HPDE6-E6E7 (cell line): ENCODE data around the gene HAAO.

ENCODE experiments used
- DNase-seq: peaks from one replicate; pipeline ENCODE4 v3.0.0; 2011; ENCODE audit warnings: missing footprints; ENCODE audit errors: extremely low spot score

The HAAO gene

GRCh38 chr2:42767899-42768705 lies 24.3 kb downstream of the HAAO start:
- no peak for DNase-seq

GRCh38 chr2:42767080-42767898 lies 25.1 kb downstream of the HAAO start:
- no peak for DNase-seq

- DNase-seq, result no peak
These were observed 26.7 kb downstream of the HAAO start for GRCh38 chr2:42765686-42766085.

DNA sequence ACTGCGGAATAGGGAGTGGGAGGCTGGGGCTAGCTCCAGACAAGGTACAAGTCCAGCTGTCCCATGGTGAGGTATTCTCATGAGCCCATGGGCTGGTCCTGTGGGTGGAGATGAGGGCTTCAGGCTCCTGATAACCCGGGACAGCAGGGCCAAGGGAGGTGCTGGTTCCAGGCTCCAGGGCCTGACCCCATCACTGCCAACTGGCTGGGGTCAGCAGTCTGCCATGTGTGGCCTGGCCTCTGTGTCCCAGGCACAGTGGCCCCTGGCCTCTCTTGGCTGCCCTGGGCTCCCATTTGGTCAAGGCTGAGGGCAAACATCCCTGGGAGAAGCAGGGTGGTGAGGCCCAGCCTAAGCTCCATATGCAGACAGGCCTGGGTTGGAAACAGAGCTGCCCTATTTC lies 27.5 kb downstream of the HAAO start:
- no peak for DNase-seq

DNA sequence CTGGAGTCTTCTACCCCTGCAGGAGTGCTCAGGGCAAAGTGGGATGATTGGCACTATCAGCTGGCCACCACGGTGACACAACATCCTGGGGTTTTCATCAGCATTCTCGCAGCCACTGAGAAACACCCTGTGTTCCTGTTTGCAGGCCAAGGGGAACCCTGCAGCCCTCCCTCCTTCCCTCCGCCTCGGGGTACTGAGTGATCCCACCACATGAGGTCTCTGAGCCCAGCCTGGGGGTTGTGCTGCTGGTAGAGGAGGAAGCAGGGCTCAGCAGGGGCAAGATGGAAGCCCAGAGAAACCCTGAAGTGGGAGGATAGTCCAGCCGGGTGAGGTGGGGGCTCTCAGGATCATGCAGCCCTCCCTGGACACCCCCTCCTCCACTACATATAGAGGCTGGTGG lies 28.3 kb downstream of the HAAO start, which contains the start of gene OXER1:
Gene OXER1, minus strand, starts transcription at position 40 of the 400 bp plus-strand sequence. CDS start 73 bp downstream, outside the sequence.
- no peak for DNase-seq

DNA sequence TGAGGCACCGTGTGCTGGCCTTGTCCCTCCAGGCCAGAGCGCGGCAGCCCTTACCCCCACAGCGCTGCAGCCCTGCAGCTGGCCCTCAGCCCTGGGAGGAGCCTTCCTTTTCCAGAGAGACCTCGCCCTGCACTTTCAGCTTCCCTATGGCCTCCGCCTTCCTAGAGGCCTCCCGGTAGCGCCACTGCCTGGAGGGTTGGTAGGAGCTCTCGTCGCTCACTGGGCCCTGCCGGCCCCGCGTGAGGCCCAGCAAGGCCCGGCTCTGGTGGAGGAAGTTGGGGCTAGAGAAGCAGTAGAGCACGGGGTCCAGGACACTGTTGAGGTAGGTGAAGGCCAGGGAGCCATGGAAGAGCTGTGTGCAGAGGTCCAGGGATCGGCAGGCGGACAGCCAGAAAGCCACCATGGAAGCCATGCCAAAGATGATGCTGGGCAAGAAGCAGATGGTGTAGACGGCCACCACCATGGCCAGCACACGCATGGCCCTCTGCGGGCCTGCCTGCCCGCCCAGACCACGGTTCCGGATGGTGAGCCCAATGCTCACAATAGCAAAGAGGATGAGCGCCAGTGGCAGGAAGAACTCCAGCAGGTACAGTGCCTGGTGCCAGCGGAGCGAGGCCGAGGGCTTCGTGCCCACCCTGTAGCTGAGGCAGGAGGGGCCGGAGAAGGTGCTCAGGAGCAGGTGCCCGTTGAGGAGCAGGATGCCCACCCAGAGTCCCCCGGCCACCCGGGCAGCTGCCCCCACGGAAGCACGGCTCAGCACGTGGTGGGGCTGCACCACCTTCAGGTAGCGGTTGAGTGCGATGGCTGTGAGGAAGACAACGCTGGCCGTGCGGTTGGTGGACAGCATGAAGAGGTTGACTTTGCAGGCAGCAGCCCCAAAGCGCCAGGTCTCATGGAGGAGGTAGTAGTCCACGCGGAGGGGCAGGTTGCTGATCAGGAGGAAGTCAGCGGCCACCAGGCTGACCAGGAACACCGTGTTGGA lies 29.3 kb downstream of the HAAO start:
- no peak for DNase-seq

- DNase-seq, result no peak
These were observed 30.2 kb downstream of the HAAO start for GRCh38 chr2:42762155-42762554.

DNA sequence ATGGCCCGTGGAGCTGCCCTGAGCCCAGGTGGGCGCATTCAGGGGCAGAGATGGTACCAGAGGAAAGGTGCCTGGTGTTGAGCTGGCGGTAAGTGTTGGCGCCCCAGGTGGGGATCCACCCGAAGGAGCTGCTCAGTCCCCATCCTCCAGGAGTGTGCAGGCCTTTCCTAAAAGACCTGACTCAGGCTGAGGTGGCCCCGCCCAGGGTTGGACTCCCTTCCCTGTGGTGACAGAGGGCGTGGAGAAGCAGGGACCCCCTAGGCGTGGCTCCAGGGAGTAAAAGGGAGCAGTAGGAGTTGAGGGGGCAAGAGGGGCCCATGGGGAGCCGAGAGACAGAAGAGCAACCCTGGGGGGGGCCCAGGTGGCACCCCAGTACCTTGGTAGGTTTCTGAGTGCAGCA lies 30.8 kb downstream of the HAAO start:
- no peak for DNase-seq

- no peak for DNase-seq
These were observed 33.6 kb downstream of the HAAO start for GRCh38 chr2:42758751-42759150.

DNA sequence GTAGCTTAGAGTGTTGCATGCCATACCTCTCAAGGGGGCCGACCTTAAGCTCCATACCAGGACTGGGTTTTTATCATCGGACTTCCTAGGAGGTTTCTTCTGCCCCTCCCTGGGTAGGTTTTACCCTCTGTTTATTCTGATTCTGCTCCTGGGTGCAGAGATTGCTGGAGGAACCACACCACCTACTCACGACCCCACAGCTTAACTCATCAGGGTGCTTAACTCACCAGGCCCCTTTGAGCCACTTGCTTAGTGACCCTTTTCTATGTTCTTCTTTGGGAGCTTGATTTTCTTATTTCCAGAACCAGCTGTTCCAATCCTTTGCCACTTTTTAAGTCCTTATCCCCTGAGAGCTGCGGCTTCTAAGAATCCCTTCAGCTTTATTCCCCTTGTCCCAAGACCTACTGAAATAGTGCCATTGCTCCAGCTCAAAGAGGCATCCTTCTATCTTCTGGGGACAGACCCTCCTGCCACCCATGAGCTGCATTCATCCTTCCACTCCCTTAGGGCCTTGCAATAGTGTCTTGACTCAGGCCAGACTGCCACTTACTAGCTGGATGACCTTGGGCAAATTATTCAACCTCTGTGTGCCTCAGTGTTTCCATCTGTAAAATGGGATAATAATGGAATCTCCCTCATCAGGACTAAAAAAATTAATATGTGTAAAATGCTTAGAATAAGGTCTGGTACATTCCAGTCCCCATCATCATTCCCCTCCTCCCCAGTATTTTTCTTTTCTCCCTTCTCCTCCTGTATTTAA lies 34.2 kb downstream of the HAAO start:
- no peak for DNase-seq

GRCh38 chr2:42756966-42757513 lies 35.3 kb downstream of the HAAO start:
- no peak for DNase-seq

- no peak for DNase-seq
These were observed 36.1 kb downstream of the HAAO start for GRCh38 chr2:42756150-42756775.

DNA sequence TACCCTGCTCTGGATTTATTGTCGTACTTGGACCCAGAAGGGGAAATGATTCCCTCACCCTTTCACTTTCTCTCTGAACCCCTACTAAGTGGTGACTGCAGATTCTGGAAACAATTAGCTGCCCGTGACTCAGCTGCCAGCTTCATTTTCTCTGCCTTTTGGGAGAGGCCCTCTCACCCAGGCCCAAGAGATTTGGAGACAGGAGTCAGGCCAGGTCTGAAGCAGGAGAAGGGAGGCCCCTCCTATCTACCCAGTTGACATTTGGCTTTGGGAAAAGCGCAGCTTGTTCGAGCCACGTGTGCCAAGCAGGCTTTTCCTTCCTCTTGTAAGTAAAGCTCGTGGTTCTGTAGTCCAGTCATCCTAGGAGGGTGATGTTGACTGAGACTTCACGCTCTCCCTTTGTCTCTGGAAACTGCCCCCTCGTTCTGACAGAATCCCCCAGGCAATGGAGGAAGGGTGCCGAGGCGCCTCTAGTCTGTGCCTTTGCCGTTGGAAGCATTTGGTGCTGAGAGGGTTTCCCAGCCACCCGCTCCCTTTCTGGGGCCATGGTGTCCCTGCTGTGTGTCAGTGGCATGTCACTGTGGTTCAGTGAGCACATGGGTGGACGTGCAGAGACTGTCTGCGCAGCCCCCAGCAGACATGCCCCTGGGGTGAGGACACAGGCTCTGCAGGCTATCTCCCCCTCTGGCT lies 37.0 kb downstream of the HAAO start:
- no peak for DNase-seq

GRCh38 chr2:42754776-42755140 lies 37.6 kb downstream of the HAAO start:
- DNase-seq, result no peak

GRCh38 chr2:42754021-42754775 lies 38.2 kb downstream of the HAAO start:
- no peak for DNase-seq

DNA sequence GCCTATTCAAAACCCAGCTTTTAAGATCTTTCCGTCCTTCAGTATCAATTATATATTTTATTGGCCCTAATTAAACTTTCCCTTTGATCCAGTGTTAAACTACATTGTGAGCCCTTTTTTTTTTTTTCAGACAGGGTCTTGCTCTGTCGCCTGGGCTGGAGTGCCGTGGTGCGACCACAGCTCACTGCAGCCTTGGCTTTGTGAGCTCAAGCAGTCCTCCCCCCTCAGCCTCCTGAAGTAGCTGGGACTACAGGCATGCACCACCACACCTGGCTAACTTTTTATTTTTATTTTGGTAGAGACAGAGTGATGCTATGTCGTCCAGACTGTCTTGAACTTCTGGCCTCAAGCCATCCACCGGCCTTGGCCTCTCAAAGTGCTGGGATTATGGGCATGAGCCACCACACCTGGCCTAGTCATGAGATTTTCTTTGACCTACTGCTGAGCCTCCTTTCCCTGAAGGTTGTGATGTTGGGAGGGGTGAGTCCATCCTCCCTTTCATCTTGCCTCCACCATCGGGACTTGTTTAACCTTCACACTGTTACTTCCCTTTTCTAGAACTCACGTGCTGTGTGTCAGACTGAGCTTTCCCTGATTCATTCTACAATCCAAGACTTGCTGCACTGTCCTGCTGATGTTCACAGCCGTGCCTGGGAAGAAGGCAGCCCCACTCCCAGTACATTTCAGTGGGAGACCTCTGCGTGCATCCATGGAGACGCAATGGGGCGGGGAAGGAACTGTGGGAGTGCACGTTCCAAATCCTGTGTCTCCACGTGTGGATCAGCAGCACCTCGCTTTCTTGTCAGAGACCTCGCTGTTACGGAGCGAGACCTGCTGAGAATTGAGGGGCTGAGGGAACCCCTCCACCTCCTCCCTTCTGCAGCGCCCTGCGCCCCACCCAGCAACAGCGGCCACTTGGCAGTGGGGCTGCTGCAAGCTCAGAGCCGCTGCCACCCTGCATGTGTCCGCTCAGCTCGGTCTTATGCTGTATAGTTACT lies 39.3 kb downstream of the HAAO start:
- DNase-seq, result no peak

DNA sequence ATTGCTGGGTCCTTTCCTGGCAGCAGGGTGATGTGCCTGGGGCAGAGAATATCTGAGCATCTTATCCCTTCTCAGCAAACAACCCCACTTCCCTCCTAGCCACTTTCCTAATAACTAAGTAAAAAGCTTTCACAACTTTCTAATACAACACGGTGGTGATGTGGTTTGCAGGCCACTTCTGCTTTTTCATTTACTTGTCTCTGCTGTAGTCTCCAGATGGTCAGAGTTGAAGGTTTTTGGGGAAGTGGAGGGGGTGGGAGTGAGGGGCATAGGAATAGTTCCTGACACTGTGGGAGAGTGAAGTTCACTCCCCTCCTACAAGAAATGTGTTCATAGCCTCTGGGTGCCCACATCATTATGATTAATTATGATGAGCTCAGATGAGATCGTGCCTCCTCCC lies 40.1 kb downstream of the HAAO start:
- no peak for DNase-seq

GRCh38 chr2:42748840-42749239 lies 43.5 kb downstream of the HAAO start:
- DNase-seq, result no peak
